Putamen (tissue), 1 donor: Measurements from ENCODE around the gene MGMT.
A peak's percentile ranks its signal among the peaks of the same experiment; 100 is the strongest.

ENCODE experiments used
- DNase-seq: peaks from one replicate; pipeline ENCODE4 v3.0.0-alpha.2; 2016; ENCODE audit warnings: low spot score

MGMT gene

GRCh38 chr10:129622736-129623135 lies 155.7 kb downstream of the MGMT start:
- DNase-seq = no peak

GRCh38 chr10:129624526-129624925 lies 157.5 kb downstream of the MGMT start:
- DNase-seq = no peak

GRCh38 chr10:129626309-129626708 lies 159.3 kb downstream of the MGMT start:
- no peak for DNase-seq

GRCh38 chr10:129626796-129627435 lies 159.9 kb downstream of the MGMT start:
- DNase-seq = no peak

- no peak for DNase-seq
Observed at GRCh38 chr10:129627442-129627841, 160.4 kb downstream of the MGMT start.

- peak; percentile 65 for DNase-seq
Observed at GRCh38 chr10:129628823-129629222, 161.8 kb downstream of the MGMT start.

GRCh38 chr10:129629911-129630310 lies 162.9 kb downstream of the MGMT start:
- no peak for DNase-seq

- DNase-seq = no peak
Observed at GRCh38 chr10:129631006-129631405, 164.0 kb downstream of the MGMT start.

GRCh38 chr10:129631870-129632623 lies 165.0 kb downstream of the MGMT start:
- DNase-seq = no peak

- DNase-seq = no peak
Observed at GRCh38 chr10:129637010-129637409, 170.0 kb downstream of the MGMT start.

- no peak for DNase-seq
Observed at GRCh38 chr10:129637846-129638245, 170.8 kb downstream of the MGMT start.

GRCh38 chr10:129641351-129641750 lies 174.3 kb downstream of the MGMT start:
- DNase-seq = no peak

GRCh38 chr10:129641982-129642381 lies 174.9 kb downstream of the MGMT start:
- no peak for DNase-seq

- no peak for DNase-seq
Observed at GRCh38 chr10:129642427-129642826, 175.4 kb downstream of the MGMT start.

- DNase-seq = no peak
Observed at GRCh38 chr10:129643266-129643665, 176.2 kb downstream of the MGMT start.

GRCh38 chr10:129645487-129645886 lies 178.4 kb downstream of the MGMT start:
- DNase-seq = no peak

GRCh38 chr10:129646973-129647372 lies 179.9 kb downstream of the MGMT start:
- no peak for DNase-seq

GRCh38 chr10:129647590-129647989 lies 180.5 kb downstream of the MGMT start:
- DNase-seq = no peak

GRCh38 chr10:129648856-129649255 lies 181.8 kb downstream of the MGMT start:
- no peak for DNase-seq

GRCh38 chr10:129652021-129652420 lies 185.0 kb downstream of the MGMT start:
- no peak for DNase-seq

GRCh38 chr10:129652521-129653201 lies 185.6 kb downstream of the MGMT start:
- DNase-seq = no peak

GRCh38 chr10:129653428-129653827 lies 186.4 kb downstream of the MGMT start:
- DNase-seq = no peak

GRCh38 chr10:129653861-129654260 lies 186.8 kb downstream of the MGMT start:
- no peak for DNase-seq
